ENCODE measurements around the gene KCNQ1. TPM values are rescaled to one million over a fixed set of nuclear protein-coding genes. Genes with fewer than 3 reads are reported as not detected.

The KCNQ1 gene
- total RNA-seq, 1 donor from 2014 or later, result 4.8 TPM

GRCh38 chr11:2891326-2892214 is 446.8 kb downstream of the KCNQ1 start:
- Mint-ChIP-seq H3K4me3 (no peak overlapping the region), H3K27ac (no peak overlapping the region), H3K27me3 (peaks cover 3% of the 10 kb centered on the region), H3K4me1 (ENCODE audit: unreplicated experiment) (peaks cover 7% of the 10 kb centered on the region), H3K36me3 (no peaks in the 10 kb centered on the region), H3K9me3 (no peaks in the 10 kb centered on the region)
- TF ChIP-seq CTCF (conservative IDR thresholded peaks at IDR 0.05), result no peak
- DNase-seq (ENCODE audit: extremely low spot score, unreplicated experiment), result no peak

GRCh38 chr11:2892215-2892966 is 447.6 kb downstream of the KCNQ1 start:
- H3K4me3 Mint-ChIP-seq, result peak overlapping the region; percentile 84
- H3K4me1 Mint-ChIP-seq (ENCODE audit: unreplicated experiment), result peaks cover 7% of the 10 kb centered on the region
- DNase-seq (ENCODE audit: extremely low spot score, unreplicated experiment), result no peak

GRCh38 chr11:2892967-2893528 is 448.2 kb downstream of the KCNQ1 start:
- Mint-ChIP-seq H3K36me3 (no peaks in the 10 kb centered on the region), H3K4me1 (ENCODE audit: unreplicated experiment) (peaks cover 5% of the 10 kb centered on the region), H3K9me3 (no peaks in the 10 kb centered on the region), H3K27me3 (peaks cover 3% of the 10 kb centered on the region), H3K4me3 (peak overlapping the region; percentile 84), H3K27ac (no peak overlapping the region)
- no peak for DNase-seq (ENCODE audit: extremely low spot score, unreplicated experiment)
- no peak for TF ChIP-seq CTCF (conservative IDR thresholded peaks at IDR 0.05)

More at GRCh38 chr11:2892215-2892966, 447.6 kb downstream of the KCNQ1 start:
- H3K9me3 Mint-ChIP-seq, result no peaks in the 10 kb centered on the region
- peak; percentile 100 for TF ChIP-seq CTCF (conservative IDR thresholded peaks at IDR 0.05)
- peaks cover 3% of the 10 kb centered on the region for H3K27me3 Mint-ChIP-seq
- no peaks in the 10 kb centered on the region for H3K36me3 Mint-ChIP-seq
- H3K27ac Mint-ChIP-seq, result no peak overlapping the region

GRCh38 chr11:2893935-2894334 is 449.1 kb downstream of the KCNQ1 start:
- TF ChIP-seq CTCF (conservative IDR thresholded peaks at IDR 0.05), result no peak
- no peaks in the 10 kb centered on the region for H3K36me3 Mint-ChIP-seq
- H3K9me3 Mint-ChIP-seq, result no peaks in the 10 kb centered on the region
- no peak overlapping the region for H3K27ac Mint-ChIP-seq
- DNase-seq (ENCODE audit: extremely low spot score, unreplicated experiment), result no peak
- no peaks in the 10 kb centered on the region for H3K4me1 Mint-ChIP-seq (ENCODE audit: unreplicated experiment)
- no peak overlapping the region for H3K4me3 Mint-ChIP-seq
- no peaks in the 10 kb centered on the region for H3K27me3 Mint-ChIP-seq

- Mint-ChIP-seq H3K9me3 (no peaks in the 10 kb centered on the region), H3K36me3 (no peaks in the 10 kb centered on the region), H3K4me1 (ENCODE audit: unreplicated experiment) (peaks cover 13% of the 10 kb centered on the region), H3K27me3 (peaks cover 3% of the 10 kb centered on the region), H3K4me3 (no peak overlapping the region), H3K27ac (no peak overlapping the region)
- no peak for TF ChIP-seq CTCF (conservative IDR thresholded peaks at IDR 0.05)
- DNase-seq (ENCODE audit: extremely low spot score, unreplicated experiment), result no peak
Observed at GRCh38 chr11:2896047-2896446, 451.2 kb downstream of the KCNQ1 start.

All from type B pancreatic cell (in vitro differentiated cells).